ENCODE measurements around the gene GALNT2. TPM values are rescaled to one million over a fixed set of nuclear protein-coding genes. Genes with fewer than 3 reads are reported as not detected.

GALNT2 gene
- polyA plus RNA-seq, 1 of the 3 experiments (the other 2 are of a cell fraction) = 118 TPM

DNA sequence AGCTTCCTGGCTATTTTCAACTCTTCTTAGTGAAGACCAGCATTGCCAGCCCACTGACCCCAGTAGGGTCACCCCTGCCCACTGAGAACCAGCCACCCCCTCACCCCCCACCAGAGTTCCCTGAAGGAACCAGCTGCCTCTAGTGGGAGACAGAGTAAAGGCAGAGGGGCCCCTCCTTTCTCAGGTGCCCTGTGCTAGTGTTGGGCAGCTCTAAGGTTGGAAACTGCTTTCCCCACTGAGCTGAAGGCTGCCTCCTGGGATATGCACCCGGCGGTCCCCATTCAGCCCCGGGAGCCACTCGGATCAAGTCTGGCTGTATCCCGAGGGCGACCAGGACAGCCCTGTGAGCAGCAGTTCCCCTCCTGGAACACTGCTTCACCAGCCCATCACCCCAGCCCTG lies 248.1 kb downstream of the GALNT2 start:
- Histone ChIP-seq H3K36me3 (replicated peaks in 1 of 2; ENCODE audit: control insufficient read depth in 1 of 2, insufficient read depth in 2 of 2, low read length in 1 of 2) (no peaks in the 10 kb centered on the region), H3K9ac (no peak overlapping the region), H3F3A (replicated peaks; ENCODE audit: insufficient read depth) (no peaks in the 10 kb centered on the region), H3K4me1 (ENCODE audit: control insufficient read depth in 1 of 2, insufficient read depth in 2 of 2, low read depth in 1 of 2, low read length in 1 of 2) (peaks cover 0 to 11% of the 10 kb centered on the region in 2 experiments; a peak in 1 of 4 replicates), H3K9me2 (no peaks in the 10 kb centered on the region), H3K4me3 (ENCODE audit: low read depth in 2 of 2, low read length in 1 of 2) (no peak overlapping the region), H3K79me2 (ENCODE audit: insufficient read depth) (no peaks in the 10 kb centered on the region), H2AFZ (ENCODE audit: low read depth) (no peak overlapping the region), H3K27ac (ENCODE audit: low read depth in 2 of 2, low read length in 1 of 2) (no peak overlapping the region), H3K4me2 (no peak overlapping the region), H3K27me3 (ENCODE audit: insufficient read depth) (no peaks in the 10 kb centered on the region), H4K20me1 (ENCODE audit: insufficient read depth) (no peaks in the 10 kb centered on the region), H3K9me3 (no peaks in the 10 kb centered on the region)
- ChIA-PET POLR2A (no interaction called here), CTCF (interaction anchor here (1.1 to 1.7 kb wide), 4 partner anchors 37 to 654 kb away, joined by 3 to 4 read pairs (median 4); partner anchors contain the start of gene COG2)
- no CpG with 5 or more reads among the region's 6 CpGs for WGBS (ENCODE audit: low lambda C conversion rate)
- no peak for DNase-seq
- TF ChIP-seq RXRA (IDR thresholded peaks at IDR 0.05; ENCODE audit: borderline replicate concordance, low read depth) (no peak), NRF1 (IDR thresholded peaks at IDR 0.05; ENCODE audit: low read depth, low read length) (no peak), POLR2AphosphoS5 (IDR thresholded peaks at IDR 0.05; ENCODE audit: low read depth, low read length) (no peak), PBX3 (IDR thresholded peaks at IDR 0.05) (no peak), RFX5 (IDR thresholded peaks at IDR 0.05; ENCODE audit: low read length) (no peak), MXI1 (IDR thresholded peaks at IDR 0.05; ENCODE audit: low read depth, low read length) (no peak), SIN3A (IDR thresholded peaks at IDR 0.05; ENCODE audit: borderline replicate concordance, low read depth, low read length) (no peak), RCOR1 (IDR thresholded peaks at IDR 0.05; ENCODE audit: low read length) (no peak), FOSL2 (IDR thresholded peaks at IDR 0.05; ENCODE audit: borderline replicate concordance, low read depth) (no peak), TEAD4 (IDR thresholded peaks at IDR 0.05; ENCODE audit: borderline replicate concordance, insufficient read depth) (no peak), CHD2 (IDR thresholded peaks at IDR 0.05; ENCODE audit: low read length, partially characterized antibody) (no peak), REST (IDR thresholded peaks at IDR 0.05; ENCODE audit: low read depth, low read length) (no peak), IRF3 (IDR thresholded peaks at IDR 0.05; ENCODE audit: low read depth, low read length) (no peak), CTCF (IDR thresholded peaks at IDR 0.05) (no peak), MEF2A (IDR thresholded peaks at IDR 0.05; ENCODE audit: borderline replicate concordance, low read depth) (no peak), TAF1 (IDR thresholded peaks at IDR 0.05; ENCODE audit: borderline replicate concordance, low read depth, low read length) (no peak), USF2 (IDR thresholded peaks at IDR 0.05; ENCODE audit: borderline replicate concordance, low read depth, low read length) (no peak)
- TF ChIP-seq, protein P1, sequence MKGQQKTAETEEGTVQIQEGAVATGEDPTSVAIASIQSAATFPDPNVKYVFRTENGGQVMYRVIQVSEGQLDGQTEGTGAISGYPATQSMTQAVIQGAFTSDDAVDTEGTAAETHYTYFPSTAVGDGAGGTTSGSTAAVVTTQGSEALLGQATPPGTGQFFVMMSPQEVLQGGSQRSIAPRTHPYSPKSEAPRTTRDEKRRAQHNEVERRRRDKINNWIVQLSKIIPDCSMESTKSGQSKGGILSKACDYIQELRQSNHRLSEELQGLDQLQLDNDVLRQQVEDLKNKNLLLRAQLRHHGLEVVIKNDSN (IDR thresholded peaks at IDR 0.05; ENCODE audit: borderline replicate concordance, low read depth) = no peak
